ENCODE results near the gene BOLL. TPM values are rescaled to one million over a fixed set of nuclear protein-coding genes. Genes with fewer than 3 reads are reported as not detected.

Gene BOLL
- total RNA-seq, 1 experiment from 2014 or later = not detected

- DNase-seq (ENCODE audit: low read depth, low spot score) (no peak), ATAC-seq (no peak)
- ChIA-PET CTCF (no interaction called here), POLR2A (no interaction called here)
- intact Hi-C loops (cut with micrococcal nuclease; ENCODE audit: unreplicated experiment) (loop anchor here (5.0 kb wide), 1 partner anchor 251 kb away; no protein-coding TSS in a partner anchor), in situ Hi-C loops (cut with HindIII; ENCODE audit: low pct_unique_long_range_greater_than_20kb, low sequenced_read_pairs) (no loop called here)
- Histone ChIP-seq H3K9me3 (ENCODE audit: control insufficient read depth, insufficient read depth, low read depth, low read length) (no peaks in the 10 kb centered on the region), H3K27me3 (ENCODE audit: control insufficient read depth, insufficient read depth, low read length) (peaks cover 43% of the 10 kb centered on the region), H3K4me1 (ENCODE audit: control insufficient read depth, insufficient read depth, low read length) (no peaks in the 10 kb centered on the region; the same call in 1 of the 2 replicates), H3K36me3 (ENCODE audit: control insufficient read depth, insufficient read depth, low read length) (no peaks in the 10 kb centered on the region; the same call in 1 of the 2 replicates), H3K4me3 (ENCODE audit: low read depth in 2 of 2, low read length in 2 of 2) (no peak overlapping the region), H3K27ac (ENCODE audit: low read length) (no peak overlapping the region)
- no TSS peak for BruUV-seq (replicated peaks)
- TF ChIP-seq SIN3A (IDR thresholded peaks at IDR 0.05; ENCODE audit: borderline replicate concordance, insufficient read depth, low read depth, low read length) (no peak), REST (IDR thresholded peaks at IDR 0.05; ENCODE audit: insufficient read depth in 1 of 2, low read depth in 2 of 2, low read length in 1 of 2) (no peak), CTCF (IDR thresholded peaks at IDR 0.05) (no peak), POLR2AphosphoS5 (IDR thresholded peaks at IDR 0.05; ENCODE audit: low read depth, low read length) (no peak), TCF7L2 (IDR thresholded peaks at IDR 0.05; ENCODE audit: low read depth, low read length) (no peak)
These were observed 15.9 kb upstream of the BOLL start for GRCh38 chr2:197801033-197801432.

- no peak overlapping the region for H3K27ac ChIP-seq (ENCODE audit: low read length)
- ChIA-PET POLR2A (no interaction called here), CTCF (no interaction called here)
- H3K4me3 ChIP-seq (ENCODE audit: low read depth in 2 of 2, low read length in 2 of 2) = no peak overlapping the region
- intact Hi-C loops (cut with micrococcal nuclease; ENCODE audit: unreplicated experiment) = loop anchor here (5.0 kb wide), 1 partner anchor 252 kb away; no protein-coding TSS in a partner anchor
- H3K9me3 ChIP-seq (ENCODE audit: control insufficient read depth, insufficient read depth, low read depth, low read length) = no peaks in the 10 kb centered on the region
- BruUV-seq (replicated peaks) = no TSS peak
- H3K4me1 ChIP-seq (ENCODE audit: control insufficient read depth, insufficient read depth, low read length) = no peaks in the 10 kb centered on the region; the same call in 1 of the 2 replicates
- DNase-seq (ENCODE audit: low read depth, low spot score) (no peak), ATAC-seq (no peak)
- in situ Hi-C loops (cut with HindIII; ENCODE audit: low pct_unique_long_range_greater_than_20kb, low sequenced_read_pairs) = no loop called here
- H3K27me3 ChIP-seq (ENCODE audit: control insufficient read depth, insufficient read depth, low read length) = peaks cover 35% of the 10 kb centered on the region
- H3K36me3 ChIP-seq (ENCODE audit: control insufficient read depth, insufficient read depth, low read length) = no peaks in the 10 kb centered on the region; the same call in 1 of the 2 replicates
- TF ChIP-seq REST (IDR thresholded peaks at IDR 0.05; ENCODE audit: insufficient read depth in 1 of 2, low read depth in 2 of 2, low read length in 1 of 2) (no peak), SIN3A (IDR thresholded peaks at IDR 0.05; ENCODE audit: borderline replicate concordance, insufficient read depth, low read depth, low read length) (no peak), POLR2AphosphoS5 (IDR thresholded peaks at IDR 0.05; ENCODE audit: low read depth, low read length) (no peak), TCF7L2 (IDR thresholded peaks at IDR 0.05; ENCODE audit: low read depth, low read length) (no peak), CTCF (IDR thresholded peaks at IDR 0.05) (no peak)
These were observed 15.0 kb upstream of the BOLL start for GRCh38 chr2:197800091-197800490.
